Panc1 (cell line): ENCODE measurements around the gene CDRT4. TPM values are rescaled to one million over a fixed set of nuclear protein-coding genes. Genes with fewer than 3 reads are reported as not detected.

ENCODE experiments used
- ATAC-seq: fragments of 200-7000 bp; cut with Tn5 transposase; 2 replicates; pipeline ENCODE4 v1.9.1; 2020; ENCODE audit warnings: mild to moderate bottlenecking, moderate library complexity
- BruUV-seq: library from RNA; stranded (reverse); fragments of 400-500 nt; replicated peaks from 2 replicates; lab custom pipeline; 2021; lab: Mats Ljungman, UMichigan
- CTCF ChIA-PET: fragments of 300-600 bp; sonication (Branson Sonifier 250); formaldehyde crosslinking; loops from one replicate; lab custom pipeline; 2022; ENCODE audit warnings: antibody characterized with exemption; lab: Charles Lee
- POLR2A ChIA-PET: fragments of 300-600 bp; sonication (Branson Sonifier 250); formaldehyde crosslinking; loops from one replicate; lab custom pipeline; 2022; ENCODE audit warnings: antibody characterized with exemption; lab: Charles Lee
- DNase-seq: peaks from one replicate; pipeline ENCODE4 v3.0.0-alpha.2; 2010; ENCODE audit warnings: low read depth, low spot score
- H3K27ac ChIP-seq: 2 replicates; pipeline ENCODE4 v1.5.1; 2011; ENCODE audit warnings: mild to moderate bottlenecking, low read length, inconsistent platforms
- H3K27me3 ChIP-seq: fragments of 200-500 bp; sonication (Bioruptor generic); 2 replicates; pipeline ENCODE4 v1.6.0; 2014; ENCODE audit warnings: low read length, inconsistent platforms; ENCODE audit not compliant: control insufficient read depth, insufficient read depth
- H3K36me3 ChIP-seq: fragments of 200-500 bp; sonication (Bioruptor generic); 2 replicates; pipeline ENCODE4 v1.5.1; 2014; ENCODE audit warnings: inconsistent platforms, mild to moderate bottlenecking, low read length, moderate library complexity; ENCODE audit not compliant: control insufficient read depth, insufficient read depth
- H3K4me1 ChIP-seq: 2 replicates; pipeline ENCODE4 v1.5.1; 2011; ENCODE audit warnings: inconsistent platforms, mild to moderate bottlenecking, low read length, moderate library complexity; ENCODE audit not compliant: control insufficient read depth, insufficient read depth
- H3K4me3 ChIP-seq, 2 experiments: 2 replicates each; pipeline ENCODE4 v1.5.1; 2011 to 2012; ENCODE audit warnings: low read depth in 2 of 2, low read length in 2 of 2, mild to moderate bottlenecking in 2 of 2, inconsistent platforms in 1 of 2, moderate library complexity in 1 of 2
- H3K9me3 ChIP-seq: fragments of 200-500 bp; sonication (Bioruptor generic); 2 replicates; pipeline ENCODE4 v1.5.1; 2014; ENCODE audit warnings: low read depth, mild to moderate bottlenecking, inconsistent platforms, low read length, moderate library complexity; ENCODE audit not compliant: control insufficient read depth, insufficient read depth
- POLR2AphosphoS5 ChIP-seq: IDR thresholded peaks from 2 replicates; pipeline ENCODE4 v1.6.1; 2012; ENCODE audit warnings: mild to moderate bottlenecking, low read depth, low read length, moderate library complexity
- SIN3A ChIP-seq: IDR thresholded peaks from 2 replicates; pipeline ENCODE4 v1.6.1; 2012; ENCODE audit warnings: low read depth, mild to moderate bottlenecking, low read length, moderate library complexity, borderline replicate concordance; ENCODE audit not compliant: insufficient read depth
- TCF7L2 ChIP-seq: IDR thresholded peaks from 2 replicates; pipeline ENCODE4 v1.6.1; 2011; ENCODE audit warnings: mild to moderate bottlenecking, low read depth, low read length, inconsistent platforms
- in situ Hi-C: cut with HindIII; loops from 2 replicates; pipeline ENCODE4 v1.10.0; 2016; ENCODE audit warnings: low sequenced_read_pairs, low pct_unique_long_range_greater_than_20kb
- intact Hi-C: fragments of 100-400 bp; cut with micrococcal nuclease; formaldehyde crosslinking; loops from one replicate; pipeline ENCODE4 v1.10.0; 2022; ENCODE audit not compliant: unreplicated experiment
- total RNA-seq: library from RNA; stranded (reverse); gene quantifications from one replicate; pipeline ENCODE4 v1.2.1, GENCODE V29; 2021; ENCODE audit not compliant: unreplicated experiment
- TF ChIP-seq, protein P1 (sequence below), 2 experiments: IDR thresholded peaks; 2 replicates each; pipeline ENCODE4 v1.6.1; 2011 to 2012; ENCODE audit warnings: low read depth in 2 of 2, control low read depth in 1 of 2, low read length in 1 of 2, mild to moderate bottlenecking in 1 of 2, moderate library complexity in 1 of 2; ENCODE audit not compliant: insufficient read depth in 1 of 2
- TF ChIP-seq, protein P2 (sequence below): fragments of 450-650 bp; IDR thresholded peaks from 2 replicates; pipeline ENCODE4 v1.5.1; 2017; ENCODE audit warnings: mild to moderate bottlenecking

CDRT4 gene
- total RNA-seq, 1 experiment from 2014 or later: 2.8 TPM

DNA sequence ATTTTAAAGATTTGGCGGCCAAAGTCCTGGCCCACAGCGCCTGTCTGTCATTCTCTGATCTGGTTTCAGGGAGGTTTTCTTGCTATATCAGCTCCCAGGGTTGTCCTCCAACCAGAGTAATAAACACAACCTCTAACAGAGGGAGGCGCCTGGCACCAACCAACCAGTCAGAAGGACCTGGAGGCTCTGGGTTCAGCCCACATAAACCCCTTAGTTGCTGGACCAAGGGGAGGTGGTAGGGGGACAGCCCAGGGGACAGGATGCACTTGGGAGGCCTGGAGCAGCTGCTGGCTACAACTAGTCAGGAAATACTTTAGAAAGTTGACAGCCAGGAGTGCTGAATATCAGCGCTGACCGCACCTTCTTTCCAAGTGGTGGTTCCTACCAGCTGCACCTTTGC, 41.7 kb upstream of the CDRT4 start:
- Histone ChIP-seq H3K4me1 (no peaks in the 10 kb centered on the region), H3K4me3 (no peak overlapping the region), H3K27ac (no peak overlapping the region), H3K36me3 (no peaks in the 10 kb centered on the region), H3K9me3 (no peaks in the 10 kb centered on the region), H3K27me3 (no peaks in the 10 kb centered on the region)
- DNase-seq (no peak), ATAC-seq (no peak)
- in situ Hi-C loops (no loop called here), intact Hi-C loops (no loop called here)
- BruUV-seq: no TSS peak
- CTCF ChIA-PET: no interaction called here
- POLR2A ChIA-PET: no interaction called here
- TF ChIP-seq, protein P1, sequence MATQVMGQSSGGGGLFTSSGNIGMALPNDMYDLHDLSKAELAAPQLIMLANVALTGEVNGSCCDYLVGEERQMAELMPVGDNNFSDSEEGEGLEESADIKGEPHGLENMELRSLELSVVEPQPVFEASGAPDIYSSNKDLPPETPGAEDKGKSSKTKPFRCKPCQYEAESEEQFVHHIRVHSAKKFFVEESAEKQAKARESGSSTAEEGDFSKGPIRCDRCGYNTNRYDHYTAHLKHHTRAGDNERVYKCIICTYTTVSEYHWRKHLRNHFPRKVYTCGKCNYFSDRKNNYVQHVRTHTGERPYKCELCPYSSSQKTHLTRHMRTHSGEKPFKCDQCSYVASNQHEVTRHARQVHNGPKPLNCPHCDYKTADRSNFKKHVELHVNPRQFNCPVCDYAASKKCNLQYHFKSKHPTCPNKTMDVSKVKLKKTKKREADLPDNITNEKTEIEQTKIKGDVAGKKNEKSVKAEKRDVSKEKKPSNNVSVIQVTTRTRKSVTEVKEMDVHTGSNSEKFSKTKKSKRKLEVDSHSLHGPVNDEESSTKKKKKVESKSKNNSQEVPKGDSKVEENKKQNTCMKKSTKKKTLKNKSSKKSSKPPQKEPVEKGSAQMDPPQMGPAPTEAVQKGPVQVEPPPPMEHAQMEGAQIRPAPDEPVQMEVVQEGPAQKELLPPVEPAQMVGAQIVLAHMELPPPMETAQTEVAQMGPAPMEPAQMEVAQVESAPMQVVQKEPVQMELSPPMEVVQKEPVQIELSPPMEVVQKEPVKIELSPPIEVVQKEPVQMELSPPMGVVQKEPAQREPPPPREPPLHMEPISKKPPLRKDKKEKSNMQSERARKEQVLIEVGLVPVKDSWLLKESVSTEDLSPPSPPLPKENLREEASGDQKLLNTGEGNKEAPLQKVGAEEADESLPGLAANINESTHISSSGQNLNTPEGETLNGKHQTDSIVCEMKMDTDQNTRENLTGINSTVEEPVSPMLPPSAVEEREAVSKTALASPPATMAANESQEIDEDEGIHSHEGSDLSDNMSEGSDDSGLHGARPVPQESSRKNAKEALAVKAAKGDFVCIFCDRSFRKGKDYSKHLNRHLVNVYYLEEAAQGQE (IDR thresholded peaks at IDR 0.05; ENCODE audit: insufficient read depth in 1 of 2, low read depth in 2 of 2, low read length in 1 of 2): no peak
- TF ChIP-seq, protein P2, sequence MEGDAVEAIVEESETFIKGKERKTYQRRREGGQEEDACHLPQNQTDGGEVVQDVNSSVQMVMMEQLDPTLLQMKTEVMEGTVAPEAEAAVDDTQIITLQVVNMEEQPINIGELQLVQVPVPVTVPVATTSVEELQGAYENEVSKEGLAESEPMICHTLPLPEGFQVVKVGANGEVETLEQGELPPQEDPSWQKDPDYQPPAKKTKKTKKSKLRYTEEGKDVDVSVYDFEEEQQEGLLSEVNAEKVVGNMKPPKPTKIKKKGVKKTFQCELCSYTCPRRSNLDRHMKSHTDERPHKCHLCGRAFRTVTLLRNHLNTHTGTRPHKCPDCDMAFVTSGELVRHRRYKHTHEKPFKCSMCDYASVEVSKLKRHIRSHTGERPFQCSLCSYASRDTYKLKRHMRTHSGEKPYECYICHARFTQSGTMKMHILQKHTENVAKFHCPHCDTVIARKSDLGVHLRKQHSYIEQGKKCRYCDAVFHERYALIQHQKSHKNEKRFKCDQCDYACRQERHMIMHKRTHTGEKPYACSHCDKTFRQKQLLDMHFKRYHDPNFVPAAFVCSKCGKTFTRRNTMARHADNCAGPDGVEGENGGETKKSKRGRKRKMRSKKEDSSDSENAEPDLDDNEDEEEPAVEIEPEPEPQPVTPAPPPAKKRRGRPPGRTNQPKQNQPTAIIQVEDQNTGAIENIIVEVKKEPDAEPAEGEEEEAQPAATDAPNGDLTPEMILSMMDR: no peak
- no peak for TF ChIP-seq POLR2AphosphoS5
- TF ChIP-seq TCF7L2: no peak
- no peak for TF ChIP-seq SIN3A

DNA sequence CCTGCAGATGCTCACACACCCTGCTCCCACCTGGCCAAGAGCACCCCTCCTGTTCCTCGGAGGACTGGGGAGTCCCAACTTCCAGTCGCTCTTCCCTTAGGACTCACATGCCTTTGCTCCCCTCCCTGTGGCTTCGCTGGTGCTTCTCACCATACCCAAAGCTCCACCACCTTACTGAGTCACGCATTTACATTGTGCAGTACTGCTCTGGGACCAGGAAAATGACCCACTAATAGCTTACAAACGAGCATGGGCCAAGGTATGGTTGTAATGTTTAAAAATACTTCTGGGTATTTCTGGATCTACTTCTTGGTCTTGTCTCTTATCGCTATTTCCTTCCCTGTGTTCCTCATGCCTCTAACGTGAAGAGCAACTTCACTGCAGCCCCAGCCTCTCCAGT, 41.0 kb upstream of the CDRT4 start:
- ATAC-seq: no peak
- Histone ChIP-seq H3K4me3 (no peak overlapping the region), H3K9me3 (no peaks in the 10 kb centered on the region), H3K27me3 (no peaks in the 10 kb centered on the region), H3K36me3 (no peaks in the 10 kb centered on the region), H3K4me1 (no peaks in the 10 kb centered on the region), H3K27ac (no peak overlapping the region)
- ChIA-PET POLR2A (interaction anchor here (0.5 kb wide), 1 partner anchor 170 kb away, joined by 10 read pairs; no protein-coding TSS in a partner anchor), CTCF (no interaction called here)
- DNase-seq: no peak
- no TSS peak for BruUV-seq
- TF ChIP-seq, protein P1 (IDR thresholded peaks at IDR 0.05; ENCODE audit: insufficient read depth in 1 of 2, low read depth in 2 of 2, low read length in 1 of 2): no peak
- TF ChIP-seq TCF7L2: no peak
- no peak for TF ChIP-seq SIN3A
- TF ChIP-seq, protein P2: no peak
- no peak for TF ChIP-seq POLR2AphosphoS5
- intact Hi-C loops: no loop called here
- in situ Hi-C loops: no loop called here
